Activated naive CD4-positive, alpha-beta T cell treated with anti-CD3 and anti-CD28 coated beads, Interleukin-2, amount 50 U/mL, for 24 hours (primary cell): ENCODE results near the gene DNAH12.

ENCODE experiments used
- H3K27ac Mint-ChIP-seq: one replicate; pipeline ENCODE4 v1.8.0; 2021; ENCODE audit warnings: mild to moderate bottlenecking, mixed read lengths
- H3K27me3 Mint-ChIP-seq: one replicate; pipeline ENCODE4 v1.8.0; 2021; ENCODE audit warnings: mixed read lengths
- H3K36me3 Mint-ChIP-seq: one replicate; pipeline ENCODE4 v1.8.0; 2021; ENCODE audit warnings: mixed read lengths
- H3K4me1 Mint-ChIP-seq: one replicate; pipeline ENCODE4 v1.8.0; 2021; ENCODE audit warnings: mixed read lengths
- H3K4me3 Mint-ChIP-seq: one replicate; pipeline ENCODE4 v1.8.0; 2021; ENCODE audit warnings: mild to moderate bottlenecking, mixed read lengths
- H3K9me3 Mint-ChIP-seq: one replicate; pipeline ENCODE4 v1.8.0; 2021; ENCODE audit warnings: mixed read lengths

Gene DNAH12, protein sequence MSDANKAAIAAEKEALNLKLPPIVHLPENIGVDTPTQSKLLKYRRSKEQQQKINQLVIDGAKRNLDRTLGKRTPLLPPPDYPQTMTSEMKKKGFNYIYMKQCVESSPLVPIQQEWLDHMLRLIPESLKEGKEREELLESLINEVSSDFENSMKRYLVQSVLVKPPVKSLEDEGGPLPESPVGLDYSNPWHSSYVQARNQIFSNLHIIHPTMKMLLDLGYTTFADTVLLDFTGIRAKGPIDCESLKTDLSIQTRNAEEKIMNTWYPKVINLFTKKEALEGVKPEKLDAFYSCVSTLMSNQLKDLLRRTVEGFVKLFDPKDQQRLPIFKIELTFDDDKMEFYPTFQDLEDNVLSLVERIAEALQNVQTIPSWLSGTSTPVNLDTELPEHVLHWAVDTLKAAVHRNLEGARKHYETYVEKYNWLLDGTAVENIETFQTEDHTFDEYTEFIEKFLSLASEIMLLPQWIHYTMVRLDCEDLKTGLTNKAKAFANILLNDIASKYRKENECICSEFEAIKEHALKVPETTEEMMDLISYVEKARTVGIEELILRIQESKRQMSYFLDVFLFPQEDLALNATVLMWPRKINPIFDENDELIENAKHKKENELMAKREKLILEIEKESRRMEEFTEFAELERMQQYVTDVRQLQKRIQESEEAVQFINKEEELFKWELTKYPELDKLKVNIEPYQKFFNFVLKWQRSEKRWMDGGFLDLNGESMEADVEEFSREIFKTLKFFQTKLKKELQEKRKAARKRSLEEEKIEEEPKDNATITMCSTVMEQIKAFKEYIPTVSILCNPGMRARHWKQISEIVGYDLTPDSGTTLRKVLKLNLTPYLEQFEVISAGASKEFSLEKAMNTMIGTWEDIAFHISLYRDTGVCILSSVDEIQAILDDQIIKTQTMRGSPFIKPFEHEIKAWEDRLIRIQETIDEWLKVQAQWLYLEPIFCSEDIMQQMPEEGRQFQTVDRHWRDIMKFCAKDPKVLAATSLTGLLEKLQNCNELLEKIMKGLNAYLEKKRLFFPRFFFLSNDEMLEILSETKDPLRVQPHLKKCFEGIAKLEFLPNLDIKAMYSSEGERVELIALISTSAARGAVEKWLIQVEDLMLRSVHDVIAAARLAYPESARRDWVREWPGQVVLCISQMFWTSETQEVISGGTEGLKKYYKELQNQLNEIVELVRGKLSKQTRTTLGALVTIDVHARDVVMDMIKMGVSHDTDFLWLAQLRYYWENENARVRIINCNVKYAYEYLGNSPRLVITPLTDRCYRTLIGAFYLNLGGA (N-terminal part only)

GRCh38 chr3:57544181-57545125, at the start of gene DNAH12:
TSS of gene DNAH12 (minus strand) at chr3:57544344. CDS start at chr3:57542870, 1,474 bp downstream.
- Mint-ChIP-seq H3K27ac (no peak within 1 kb of the TSS), H3K36me3 (peaks cover 1% of the 10 kb centered on the region), H3K4me3 (no peak within 1 kb of the TSS), H3K4me1 (peaks cover 10% of the 10 kb centered on the region), H3K9me3 (no peaks in the 10 kb centered on the region), H3K27me3 (peaks cover 3% of the 10 kb centered on the region)

GRCh38 chr3:57592306-57592705, 48.2 kb upstream of the DNAH12 start:
- no peak overlapping the region for H3K4me3 Mint-ChIP-seq
- H3K9me3 Mint-ChIP-seq, result no peaks in the 10 kb centered on the region
- H3K27ac Mint-ChIP-seq, result no peak overlapping the region
- H3K4me1 Mint-ChIP-seq, result peaks cover 45% of the 10 kb centered on the region
- peaks cover 11% of the 10 kb centered on the region for H3K36me3 Mint-ChIP-seq
- H3K27me3 Mint-ChIP-seq, result no peaks in the 10 kb centered on the region

GRCh38 chr3:57587905-57588304, 43.8 kb upstream of the DNAH12 start:
- Mint-ChIP-seq H3K4me3 (no peak overlapping the region), H3K27ac (peak overlapping the region; percentile 30), H3K27me3 (no peaks in the 10 kb centered on the region), H3K36me3 (peaks cover 4% of the 10 kb centered on the region), H3K4me1 (peaks cover 56% of the 10 kb centered on the region), H3K9me3 (no peaks in the 10 kb centered on the region)

DNA sequence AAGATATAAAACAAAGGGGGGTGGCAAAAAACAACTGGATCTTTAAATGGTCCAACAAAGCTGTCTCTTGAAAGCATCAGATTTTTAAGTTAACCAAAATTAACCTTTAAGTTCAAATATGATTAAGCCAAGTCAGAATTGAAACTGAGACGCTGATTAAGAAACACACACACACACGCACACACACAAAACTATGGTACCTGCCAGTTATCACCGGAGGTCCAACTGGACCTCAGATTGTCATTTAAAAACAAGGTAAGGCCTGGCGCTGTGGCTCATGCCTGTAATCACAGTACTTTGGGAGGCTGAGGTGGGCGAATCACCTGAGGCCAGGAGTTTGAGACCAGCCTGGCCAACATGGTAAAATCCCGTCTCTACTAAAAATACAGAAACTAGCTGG, 42.6 kb upstream of the DNAH12 start:
- peaks cover 49% of the 10 kb centered on the region for H3K4me1 Mint-ChIP-seq
- no peaks in the 10 kb centered on the region for H3K27me3 Mint-ChIP-seq
- no peaks in the 10 kb centered on the region for H3K9me3 Mint-ChIP-seq
- H3K4me3 Mint-ChIP-seq, result no peak overlapping the region
- peaks cover 4% of the 10 kb centered on the region for H3K36me3 Mint-ChIP-seq
- H3K27ac Mint-ChIP-seq, result no peak overlapping the region

DNA sequence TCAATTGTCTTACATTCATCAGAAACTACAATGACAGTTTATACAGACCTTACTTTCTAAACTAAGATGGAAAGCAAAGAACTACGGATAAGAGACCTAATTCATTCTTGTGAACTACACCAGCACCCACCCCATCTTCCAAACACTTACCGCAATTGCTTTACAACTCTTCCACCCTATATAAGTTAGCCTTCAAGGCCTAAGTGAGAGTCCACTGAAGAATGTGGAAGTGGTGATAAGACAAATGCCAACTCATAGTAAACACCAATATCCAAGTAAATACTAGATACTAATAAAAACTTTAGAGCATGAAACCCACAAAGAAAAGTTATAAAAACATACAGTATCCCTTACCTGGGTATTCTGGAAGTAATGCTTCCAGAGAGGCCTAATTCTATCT, 39.4 kb upstream of the DNAH12 start:
- H3K36me3 Mint-ChIP-seq, result peaks cover 3% of the 10 kb centered on the region
- no peaks in the 10 kb centered on the region for H3K27me3 Mint-ChIP-seq
- no peak overlapping the region for H3K4me3 Mint-ChIP-seq
- no peaks in the 10 kb centered on the region for H3K9me3 Mint-ChIP-seq
- peaks cover 42% of the 10 kb centered on the region for H3K4me1 Mint-ChIP-seq
- H3K27ac Mint-ChIP-seq, result no peak overlapping the region

- H3K4me3 Mint-ChIP-seq, result no peak overlapping the region
- no peaks in the 10 kb centered on the region for H3K27me3 Mint-ChIP-seq
- no peaks in the 10 kb centered on the region for H3K9me3 Mint-ChIP-seq
- H3K4me1 Mint-ChIP-seq, result peaks cover 38% of the 10 kb centered on the region
- no peak overlapping the region for H3K27ac Mint-ChIP-seq
- peaks cover 7% of the 10 kb centered on the region for H3K36me3 Mint-ChIP-seq
These were observed 38.5 kb upstream of the DNAH12 start for GRCh38 chr3:57582474-57583168.

- Mint-ChIP-seq H3K36me3 (peaks cover 20% of the 10 kb centered on the region), H3K27ac (no peak overlapping the region), H3K27me3 (no peaks in the 10 kb centered on the region), H3K4me3 (no peak overlapping the region), H3K9me3 (no peaks in the 10 kb centered on the region), H3K4me1 (peaks cover 26% of the 10 kb centered on the region)
These were observed 33.7 kb upstream of the DNAH12 start for GRCh38 chr3:57577801-57578200.

- peak overlapping the region; percentile 91 for H3K27ac Mint-ChIP-seq
- H3K4me1 Mint-ChIP-seq, result peaks cover 23% of the 10 kb centered on the region
- H3K36me3 Mint-ChIP-seq, result peaks cover 20% of the 10 kb centered on the region
- no peak overlapping the region for H3K4me3 Mint-ChIP-seq
- no peaks in the 10 kb centered on the region for H3K27me3 Mint-ChIP-seq
- no peaks in the 10 kb centered on the region for H3K9me3 Mint-ChIP-seq
These were observed 32.0 kb upstream of the DNAH12 start for GRCh38 chr3:57575966-57576626.

GRCh38 chr3:57572096-57572495, 28.0 kb upstream of the DNAH12 start:
- H3K27me3 Mint-ChIP-seq, result no peaks in the 10 kb centered on the region
- H3K27ac Mint-ChIP-seq, result no peak overlapping the region
- peaks cover 12% of the 10 kb centered on the region for H3K36me3 Mint-ChIP-seq
- no peaks in the 10 kb centered on the region for H3K9me3 Mint-ChIP-seq
- no peak overlapping the region for H3K4me3 Mint-ChIP-seq
- H3K4me1 Mint-ChIP-seq, result peaks cover 21% of the 10 kb centered on the region

GRCh38 chr3:57570878-57571277, 26.7 kb upstream of the DNAH12 start:
- Mint-ChIP-seq H3K9me3 (no peaks in the 10 kb centered on the region), H3K4me3 (no peak overlapping the region), H3K36me3 (peaks cover 5% of the 10 kb centered on the region), H3K27me3 (no peaks in the 10 kb centered on the region), H3K27ac (no peak overlapping the region), H3K4me1 (peaks cover 15% of the 10 kb centered on the region)

DNA sequence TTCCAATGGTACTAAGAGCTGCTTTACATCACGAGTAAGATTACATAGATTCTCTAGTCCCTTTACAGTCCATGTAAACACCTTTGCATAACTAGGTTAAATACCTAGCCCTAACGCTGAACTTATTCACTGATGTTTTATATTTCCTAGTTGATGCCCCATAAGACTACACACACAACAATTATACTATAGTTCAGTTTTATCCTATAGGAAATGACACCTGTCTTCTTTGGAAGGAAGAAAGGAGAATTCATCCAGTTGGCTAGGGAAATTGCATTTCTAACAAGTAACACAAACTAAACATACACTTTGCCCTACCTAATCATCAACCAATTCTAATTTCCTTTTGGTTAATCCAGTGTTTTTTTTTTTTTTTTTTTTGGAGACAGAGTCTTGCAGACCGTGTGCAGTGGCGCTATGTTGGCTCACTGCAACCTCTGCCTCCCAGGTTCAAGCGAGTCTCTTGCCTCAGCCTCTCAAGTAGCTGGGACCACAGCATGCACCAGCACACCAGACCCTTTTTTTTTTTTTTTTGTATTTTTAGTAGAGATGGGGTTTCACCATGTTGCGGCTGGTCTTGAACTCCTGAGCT, 25.8 kb upstream of the DNAH12 start:
- Mint-ChIP-seq H3K27me3 (no peaks in the 10 kb centered on the region), H3K36me3 (peaks cover 3% of the 10 kb centered on the region), H3K4me1 (peaks cover 13% of the 10 kb centered on the region), H3K9me3 (no peaks in the 10 kb centered on the region), H3K4me3 (no peak overlapping the region), H3K27ac (no peak overlapping the region)

DNA sequence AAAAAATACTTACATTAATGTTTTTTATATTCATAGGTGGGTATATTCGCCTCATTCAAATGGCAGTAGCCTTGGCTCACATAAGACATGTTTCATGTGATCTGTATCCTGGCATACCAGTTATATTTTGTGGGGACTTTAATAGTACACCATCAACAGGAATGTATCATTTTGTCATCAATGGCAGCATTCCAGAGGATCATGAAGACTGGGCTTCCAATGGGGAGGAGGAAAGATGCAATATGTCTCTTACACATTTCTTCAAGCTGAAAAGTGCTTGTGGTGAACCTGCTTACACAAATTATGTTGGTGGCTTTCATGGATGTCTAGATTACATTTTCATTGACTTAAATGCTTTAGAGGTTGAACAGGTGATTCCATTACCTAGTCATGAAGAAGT, 15.4 kb upstream of the DNAH12 start:
- peaks cover 55% of the 10 kb centered on the region for H3K4me1 Mint-ChIP-seq
- peak overlapping the region; percentile 41 for H3K27ac Mint-ChIP-seq
- H3K36me3 Mint-ChIP-seq, result peaks cover 19% of the 10 kb centered on the region
- H3K4me3 Mint-ChIP-seq, result peak overlapping the region; percentile 86
- H3K27me3 Mint-ChIP-seq, result no peaks in the 10 kb centered on the region
- no peaks in the 10 kb centered on the region for H3K9me3 Mint-ChIP-seq

DNA sequence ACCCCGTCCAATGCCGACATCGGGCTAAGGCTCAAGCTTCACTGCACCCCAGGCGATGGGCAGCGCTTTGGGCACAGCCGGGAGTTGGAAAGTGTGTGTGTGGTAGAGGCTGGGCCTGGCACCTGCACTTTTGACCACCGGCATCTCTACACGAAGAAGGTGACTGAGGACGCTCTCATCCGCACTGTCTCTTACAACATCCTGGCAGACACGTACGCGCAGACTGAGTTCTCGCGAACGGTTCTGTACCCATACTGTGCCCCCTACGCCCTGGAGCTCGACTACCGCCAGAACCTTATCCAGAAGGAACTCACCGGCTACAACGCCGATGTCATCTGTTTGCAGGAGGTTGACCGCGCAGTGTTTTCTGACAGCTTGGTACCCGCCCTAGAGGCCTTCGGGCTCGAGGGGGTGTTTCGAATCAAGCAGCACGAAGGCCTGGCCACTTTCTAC, 13.0 kb upstream of the DNAH12 start:
- Mint-ChIP-seq H3K27me3 (no peaks in the 10 kb centered on the region), H3K27ac (peak overlapping the region; percentile 100), H3K36me3 (peaks cover 15% of the 10 kb centered on the region), H3K4me1 (peaks cover 43% of the 10 kb centered on the region), H3K4me3 (peak overlapping the region; percentile 86), H3K9me3 (no peaks in the 10 kb centered on the region)
